ENCODE results near the gene RAB35.

DNA sequence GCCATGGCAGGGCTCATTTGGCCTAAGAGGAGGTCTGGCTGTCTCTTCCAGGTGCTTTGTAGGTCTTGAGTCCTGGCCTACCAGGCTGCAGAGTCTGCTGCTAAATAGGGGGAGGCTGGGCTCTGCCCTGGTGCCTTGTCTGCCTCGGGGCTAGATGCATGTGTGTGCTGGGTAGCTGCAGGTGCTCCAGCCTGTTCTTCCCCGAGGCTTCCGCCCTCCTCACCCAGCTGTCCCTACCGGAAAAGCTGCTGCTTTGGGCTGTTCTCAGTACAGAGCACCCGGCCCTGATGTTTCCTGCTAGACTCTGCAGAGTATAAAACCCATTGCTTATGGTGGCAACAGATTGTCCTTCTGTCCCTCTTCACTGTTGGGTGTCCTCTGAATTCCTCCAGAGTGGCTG lies 37.7 kb downstream of the RAB35 start:
- TF ChIP-seq, protein P1, sequence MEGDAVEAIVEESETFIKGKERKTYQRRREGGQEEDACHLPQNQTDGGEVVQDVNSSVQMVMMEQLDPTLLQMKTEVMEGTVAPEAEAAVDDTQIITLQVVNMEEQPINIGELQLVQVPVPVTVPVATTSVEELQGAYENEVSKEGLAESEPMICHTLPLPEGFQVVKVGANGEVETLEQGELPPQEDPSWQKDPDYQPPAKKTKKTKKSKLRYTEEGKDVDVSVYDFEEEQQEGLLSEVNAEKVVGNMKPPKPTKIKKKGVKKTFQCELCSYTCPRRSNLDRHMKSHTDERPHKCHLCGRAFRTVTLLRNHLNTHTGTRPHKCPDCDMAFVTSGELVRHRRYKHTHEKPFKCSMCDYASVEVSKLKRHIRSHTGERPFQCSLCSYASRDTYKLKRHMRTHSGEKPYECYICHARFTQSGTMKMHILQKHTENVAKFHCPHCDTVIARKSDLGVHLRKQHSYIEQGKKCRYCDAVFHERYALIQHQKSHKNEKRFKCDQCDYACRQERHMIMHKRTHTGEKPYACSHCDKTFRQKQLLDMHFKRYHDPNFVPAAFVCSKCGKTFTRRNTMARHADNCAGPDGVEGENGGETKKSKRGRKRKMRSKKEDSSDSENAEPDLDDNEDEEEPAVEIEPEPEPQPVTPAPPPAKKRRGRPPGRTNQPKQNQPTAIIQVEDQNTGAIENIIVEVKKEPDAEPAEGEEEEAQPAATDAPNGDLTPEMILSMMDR (IDR thresholded peaks at IDR 0.05): no peak
- no peak for TF ChIP-seq POLR2AphosphoS5 (IDR thresholded peaks at IDR 0.05; ENCODE audit: low read depth, low read length)

Measured in Panc1 (cell line).